C4-2B (cell line): ENCODE measurements around the gene PIGH.

Source experiments
- H3K27ac ChIP-seq: fragments of 450-650 bp; 2 replicates; pipeline ENCODE4 v1.5.1; 2017
- CTCF ChIP-seq: fragments of 450-650 bp; conservative IDR thresholded peaks from 2 replicates; pipeline ENCODE4 v1.5.1; 2017; ENCODE audit warnings: mild to moderate bottlenecking
- ZFX ChIP-seq: fragments of 450-650 bp; IDR thresholded peaks from 2 replicates; pipeline ENCODE4 v1.6.1; 2017

PIGH gene, protein sequence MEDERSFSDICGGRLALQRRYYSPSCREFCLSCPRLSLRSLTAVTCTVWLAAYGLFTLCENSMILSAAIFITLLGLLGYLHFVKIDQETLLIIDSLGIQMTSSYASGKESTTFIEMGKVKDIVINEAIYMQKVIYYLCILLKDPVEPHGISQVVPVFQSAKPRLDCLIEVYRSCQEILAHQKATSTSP

GRCh38 chr14:67599698-67600561 lies at the start of gene PIGH:
TSS of gene PIGH (minus strand) at chr14:67600268. CDS start at chr14:67600203, 65 bp downstream.
- H3K27ac ChIP-seq = peak within 1 kb of the TSS; percentile 83
- peak; percentile 68 for TF ChIP-seq ZFX
- TF ChIP-seq CTCF = peak; percentile 85

DNA sequence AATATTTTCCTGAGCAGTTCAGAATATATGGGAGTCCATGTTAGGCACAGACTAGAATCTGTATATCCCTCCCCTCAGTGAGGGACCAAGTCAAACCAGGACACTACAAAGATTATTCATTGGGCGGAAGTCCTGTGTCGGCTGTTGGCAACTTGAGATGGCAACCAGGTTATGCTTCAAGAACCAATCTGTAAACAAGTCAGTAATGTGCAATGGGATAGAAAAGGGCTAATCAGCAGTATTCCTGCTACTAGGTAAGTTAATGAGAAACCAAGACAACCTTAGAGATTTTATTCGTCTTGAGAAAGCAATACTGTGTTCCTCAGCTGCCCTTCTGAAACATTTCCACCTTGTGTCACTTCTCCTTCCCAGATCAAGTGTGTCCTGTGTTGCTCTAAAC lies 46.1 kb upstream of the PIGH start:
- no peak overlapping the region for H3K27ac ChIP-seq
- no peak for TF ChIP-seq CTCF
- no peak for TF ChIP-seq ZFX

DNA sequence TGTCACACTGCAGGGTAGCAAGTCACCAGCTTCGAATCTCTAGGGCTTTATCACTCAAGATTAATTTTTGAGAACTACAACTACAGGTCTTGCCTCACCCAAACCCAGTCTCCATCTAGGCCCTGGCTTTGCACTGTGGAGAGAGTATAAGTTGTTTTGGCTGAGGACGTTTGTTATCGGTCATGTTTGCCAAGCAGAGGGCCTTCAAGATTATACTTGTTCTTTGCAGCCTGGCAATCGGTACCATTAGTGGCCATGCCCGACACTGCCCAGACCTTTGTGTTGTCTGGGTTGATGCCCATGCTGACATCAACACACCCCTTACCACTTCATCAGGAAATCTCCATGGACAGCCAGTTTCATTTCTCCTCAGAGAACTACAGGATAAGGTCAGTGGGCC lies 45.3 kb upstream of the PIGH start:
- no peak overlapping the region for H3K27ac ChIP-seq
- TF ChIP-seq ZFX (no peak), CTCF (no peak)

DNA sequence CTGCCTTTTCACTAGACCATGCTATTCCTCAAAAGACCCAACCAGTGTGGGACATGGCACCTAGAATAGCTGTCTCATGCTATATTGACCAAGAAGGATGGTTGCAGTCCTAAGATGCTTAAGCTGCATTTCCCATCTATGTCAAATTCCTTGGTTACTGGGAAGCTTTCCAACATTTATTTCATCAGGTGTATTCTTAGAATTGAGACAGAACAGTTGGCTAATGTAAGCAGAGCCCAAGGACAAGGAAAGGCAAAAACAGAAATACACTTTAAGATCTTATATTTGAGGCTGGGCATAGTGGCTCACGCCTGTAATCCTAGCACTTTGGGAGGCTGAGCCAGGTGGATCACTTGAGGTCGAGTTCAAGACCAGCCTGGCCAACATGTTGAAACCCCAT lies 44.4 kb upstream of the PIGH start:
- no peak overlapping the region for H3K27ac ChIP-seq
- TF ChIP-seq CTCF (no peak), ZFX (no peak)

GRCh38 chr14:67643713-67644112 lies 43.6 kb upstream of the PIGH start:
- H3K27ac ChIP-seq = no peak overlapping the region
- TF ChIP-seq ZFX (no peak), CTCF (no peak)

- TF ChIP-seq CTCF (no peak), ZFX (no peak)
- no peak overlapping the region for H3K27ac ChIP-seq
Measured at GRCh38 chr14:67641902-67642749, 42.1 kb upstream of the PIGH start.
